H1 (cell line): ENCODE results near the gene UTP15. TPM values are rescaled to one million over a fixed set of nuclear protein-coding genes. Genes with fewer than 3 reads are reported as not detected.

Experiments
- CHD7 ChIP-seq: fragments of 300-600 bp; sonication (generic); IDR thresholded peaks from 2 replicates; pipeline ENCODE4 v1.7.1; 2012; ENCODE audit warnings: low read length, moderate library complexity, mild to moderate bottlenecking, inconsistent platforms; ENCODE audit not compliant: insufficient replicate concordance
- TBP ChIP-seq: IDR thresholded peaks from 2 replicates; pipeline ENCODE4 v1.6.1; 2011; ENCODE audit warnings: low read depth, low read length, improper control_type of control experiment
- polyA plus RNA-seq, 7 experiments: library from polyadenylated mRNA; depleted of rRNA in 3 of 7; stranded (reverse) in 5 of 7; unstranded in 2 of 7; fragments of >200 nt in 5 of 7; fragments of 200-250 nt in 2 of 7; gene quantifications; 1 replicate in 5 of 7; 2 replicates in 1 of 7; 4 replicates in 1 of 7; pipeline versions ENCODE4 v1.2.1 to v1.2.3, GENCODE V29; 2011 to 2013; ENCODE audit warnings: missing spikeins in 2 of 7, mixed read lengths in 2 of 7
- total RNA-seq: library from RNA; stranded (reverse); fragmentation: NEBNext Ultra II Directional; extraction: Animal tissue kit (Norgen Biotek cat#: 25700); gene quantifications from 2 replicates; pipeline ENCODE4 v1.2.1, GENCODE V29; 2021

Gene UTP15
- total and polyA plus RNA-seq, 2 of the 8 experiments (the other 6 are each of a cell fraction or from before 2014, with no cell fraction given), result 14.3 to 33.6 TPM

GRCh38 chr5:73624888-73625287, 59.3 kb downstream of the UTP15 start (continued):
- no peak for TF ChIP-seq CHD7
- TF ChIP-seq TBP, result 0 out of 2 replicates have a peak, but pooled peaks have one; percentile 23
